ENCODE data around the gene CASK.

The CASK gene

GRCh38 chrX:41672643-41673042, 250.7 kb downstream of the CASK start:
- H3K4me3 ChIP-seq (ENCODE audit: low read length): no peak overlapping the region
- TF ChIP-seq, protein P1, sequence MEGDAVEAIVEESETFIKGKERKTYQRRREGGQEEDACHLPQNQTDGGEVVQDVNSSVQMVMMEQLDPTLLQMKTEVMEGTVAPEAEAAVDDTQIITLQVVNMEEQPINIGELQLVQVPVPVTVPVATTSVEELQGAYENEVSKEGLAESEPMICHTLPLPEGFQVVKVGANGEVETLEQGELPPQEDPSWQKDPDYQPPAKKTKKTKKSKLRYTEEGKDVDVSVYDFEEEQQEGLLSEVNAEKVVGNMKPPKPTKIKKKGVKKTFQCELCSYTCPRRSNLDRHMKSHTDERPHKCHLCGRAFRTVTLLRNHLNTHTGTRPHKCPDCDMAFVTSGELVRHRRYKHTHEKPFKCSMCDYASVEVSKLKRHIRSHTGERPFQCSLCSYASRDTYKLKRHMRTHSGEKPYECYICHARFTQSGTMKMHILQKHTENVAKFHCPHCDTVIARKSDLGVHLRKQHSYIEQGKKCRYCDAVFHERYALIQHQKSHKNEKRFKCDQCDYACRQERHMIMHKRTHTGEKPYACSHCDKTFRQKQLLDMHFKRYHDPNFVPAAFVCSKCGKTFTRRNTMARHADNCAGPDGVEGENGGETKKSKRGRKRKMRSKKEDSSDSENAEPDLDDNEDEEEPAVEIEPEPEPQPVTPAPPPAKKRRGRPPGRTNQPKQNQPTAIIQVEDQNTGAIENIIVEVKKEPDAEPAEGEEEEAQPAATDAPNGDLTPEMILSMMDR (conservative IDR thresholded peaks at IDR 0.05; ENCODE audit: low read depth, low read length): no peak
- DNase-seq (ENCODE audit: low read depth): no peak

DNA sequence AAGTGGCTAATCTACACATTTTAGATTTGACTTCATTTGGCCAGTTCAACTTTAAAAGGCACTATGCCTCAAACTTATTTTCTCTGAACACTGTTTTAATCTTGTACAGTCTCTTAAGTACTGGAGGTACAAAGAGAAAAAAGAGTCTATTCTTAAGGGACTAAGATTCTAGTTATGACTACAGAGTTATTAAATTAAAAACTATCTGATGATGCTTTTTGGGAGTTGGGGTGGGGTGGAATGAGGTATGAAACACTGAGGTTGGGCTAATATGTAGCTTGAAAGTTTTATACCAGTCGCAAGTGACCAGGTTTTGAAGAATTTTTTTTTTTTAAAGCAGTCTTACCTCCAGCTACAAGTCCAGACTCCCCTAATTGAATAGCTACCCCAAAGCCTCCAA, 252.3 kb downstream of the CASK start:
- H3K4me3 ChIP-seq (ENCODE audit: low read length): no peak overlapping the region
- DNase-seq (ENCODE audit: low read depth): no peak
- TF ChIP-seq, protein P1 (conservative IDR thresholded peaks at IDR 0.05; ENCODE audit: low read depth, low read length): no peak

DNA sequence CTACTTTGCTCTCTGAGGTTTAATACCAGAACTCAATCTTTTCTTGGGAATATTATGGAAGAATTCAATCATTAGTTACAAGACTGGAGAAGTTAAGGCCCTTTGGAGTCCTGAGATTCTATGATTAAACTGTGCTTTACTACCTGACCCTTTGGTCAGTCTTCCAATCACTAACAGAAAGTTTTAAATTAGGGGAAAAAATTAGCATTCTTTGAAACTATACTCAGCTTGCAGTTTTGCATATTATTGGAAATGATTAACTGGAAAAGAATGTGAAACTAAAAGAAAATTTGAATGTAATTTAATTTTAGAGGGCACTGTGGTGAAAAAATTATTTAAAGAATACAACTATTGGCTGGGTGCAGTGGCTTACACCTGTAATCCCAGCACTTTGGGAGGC, 253.2 kb downstream of the CASK start:
- DNase-seq (ENCODE audit: low read depth): no peak
- TF ChIP-seq, protein P1 (conservative IDR thresholded peaks at IDR 0.05; ENCODE audit: low read depth, low read length): no peak
- H3K4me3 ChIP-seq (ENCODE audit: low read length): no peak overlapping the region

- no peak overlapping the region for H3K4me3 ChIP-seq (ENCODE audit: low read length)
- TF ChIP-seq, protein P1 (conservative IDR thresholded peaks at IDR 0.05; ENCODE audit: low read depth, low read length): no peak
- DNase-seq (ENCODE audit: low read depth): no peak
These were observed 255.7 kb downstream of the CASK start for GRCh38 chrX:41667631-41668030.

GRCh38 chrX:41666251-41666650, 257.1 kb downstream of the CASK start:
- no peak for DNase-seq (ENCODE audit: low read depth)
- no peak overlapping the region for H3K4me3 ChIP-seq (ENCODE audit: low read length)
- TF ChIP-seq, protein P1 (conservative IDR thresholded peaks at IDR 0.05; ENCODE audit: low read depth, low read length): no peak

- DNase-seq (ENCODE audit: low read depth): no peak
- TF ChIP-seq, protein P1 (conservative IDR thresholded peaks at IDR 0.05; ENCODE audit: low read depth, low read length): no peak
- H3K4me3 ChIP-seq (ENCODE audit: low read length): no peak overlapping the region
These were observed 257.7 kb downstream of the CASK start for GRCh38 chrX:41665686-41666085.

GRCh38 chrX:41664908-41665307, 258.4 kb downstream of the CASK start:
- TF ChIP-seq, protein P1 (conservative IDR thresholded peaks at IDR 0.05; ENCODE audit: low read depth, low read length): no peak
- H3K4me3 ChIP-seq (ENCODE audit: low read length): no peak overlapping the region
- no peak for DNase-seq (ENCODE audit: low read depth)

All from retinal pigment epithelial cell (primary cell).